ENCODE measurements around the gene COL24A1. TPM values are rescaled to one million over a fixed set of nuclear protein-coding genes. Genes with fewer than 3 reads are reported as not detected.

The COL24A1 gene
- polyA plus RNA-seq (ENCODE audit: insufficient read length in 3 of 3), result 1 to 10 TPM; 1.8 to 2.3 (median 1.8) TPM
- long read RNA-seq, donor 1, result 0 reads
- long read RNA-seq, donor 2, result 0 reads
- long read RNA-seq, donor 3, result 0 reads
- long read RNA-seq, donor 4, result 0 reads
- long read RNA-seq, donor 5, result 0 reads
- long read RNA-seq, donor 6, result 0 reads
- long read RNA-seq, donor 7, result 0 reads
- long read RNA-seq, donor 8, result 0 reads
- long read RNA-seq, donor 9, result 0 reads
- long read RNA-seq, donor 10, result 0 reads
- long read RNA-seq, donor 11, result 0 reads
- long read RNA-seq, donor 12, result 0 reads
- long read RNA-seq, donor 13, result 0 reads
- long read RNA-seq, donor 14, result 0 reads
- long read RNA-seq, donor 15, result 0 reads
- long read RNA-seq, donor 16, result 0 reads

GRCh38 chr1:86156566-86157455 is at the start of gene COL24A1:
Gene COL24A1, minus strand, starts transcription at chr1:86156772. Its CDS starts 376 bp downstream, at chr1:86156396.
- peak; percentile 77 for DNase-seq

GRCh38 chr1:86205741-86206140 is 49.2 kb upstream of the COL24A1 start:
- DNase-seq, result no peak

- DNase-seq, result no peak
Measured at GRCh38 chr1:86202552-86203340, 46.2 kb upstream of the COL24A1 start.

GRCh38 chr1:86201311-86201710 is 44.7 kb upstream of the COL24A1 start:
- DNase-seq, result no peak

- DNase-seq, result no peak
Measured at GRCh38 chr1:86200901-86201300, 44.3 kb upstream of the COL24A1 start.

GRCh38 chr1:86197206-86197855 is 40.8 kb upstream of the COL24A1 start:
- DNase-seq, result no peak

GRCh38 chr1:86195281-86195680 is 38.7 kb upstream of the COL24A1 start:
- DNase-seq, result no peak

- no peak for DNase-seq
Measured at GRCh38 chr1:86194491-86195034, 38.0 kb upstream of the COL24A1 start.

GRCh38 chr1:86192417-86192816 is 35.8 kb upstream of the COL24A1 start:
- no peak for DNase-seq

- DNase-seq, result no peak
Measured at GRCh38 chr1:86191958-86192357, 35.4 kb upstream of the COL24A1 start.

GRCh38 chr1:86190873-86191272 is 34.3 kb upstream of the COL24A1 start:
- DNase-seq, result no peak

- no peak for DNase-seq
Measured at GRCh38 chr1:86184426-86184825, 27.9 kb upstream of the COL24A1 start.

GRCh38 chr1:86183810-86184209 is 27.2 kb upstream of the COL24A1 start:
- DNase-seq, result no peak

- DNase-seq, result no peak
Measured at GRCh38 chr1:86176226-86176625, 19.7 kb upstream of the COL24A1 start.

- no peak for DNase-seq
Measured at GRCh38 chr1:86175756-86176155, 19.2 kb upstream of the COL24A1 start.

- DNase-seq, result no peak
Measured at GRCh38 chr1:86169625-86170024, 13.1 kb upstream of the COL24A1 start.

GRCh38 chr1:86159800-86160199 is 3.2 kb upstream of the COL24A1 start:
- no peak for DNase-seq

GRCh38 chr1:86155807-86156565 is 586 bp downstream of the COL24A1 start:
- peak; percentile 19 for DNase-seq

- DNase-seq, result peak; percentile 31
Measured at GRCh38 chr1:86155051-86155806, 1.3 kb downstream of the COL24A1 start.

- peak; percentile 4 for DNase-seq
Measured at GRCh38 chr1:86154571-86155050, 2.0 kb downstream of the COL24A1 start.
